ENCODE results near the gene PRPSAP1. TPM values are rescaled to one million over a fixed set of nuclear protein-coding genes. Genes with fewer than 3 reads are reported as not detected.

PRPSAP1 gene
- total and polyA plus RNA-seq, 2 of the 8 experiments (the other 6 are each of a cell fraction or from before 2014, with no cell fraction given), result 32.0 to 54.2 TPM

DNA sequence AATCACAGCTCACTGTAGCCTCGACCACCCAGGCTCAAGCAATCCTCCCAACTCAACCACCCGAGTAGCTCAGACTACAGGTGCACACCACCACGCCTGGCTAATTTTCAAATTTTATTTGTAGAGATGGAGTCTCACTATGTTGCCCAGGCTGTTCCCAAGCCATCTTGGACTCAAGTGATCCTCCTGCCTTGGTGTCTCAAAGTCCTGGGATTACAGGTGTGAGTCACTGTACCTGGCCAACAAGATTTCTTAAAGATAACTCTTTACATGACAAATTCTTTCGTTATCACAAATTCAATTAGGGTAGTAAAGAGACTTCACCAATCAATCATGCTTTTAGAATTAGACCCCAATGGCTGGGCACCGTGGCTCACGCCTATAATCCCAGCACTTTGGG is 12.4 kb downstream of the PRPSAP1 start (continued):
- TF ChIP-seq, protein P1, sequence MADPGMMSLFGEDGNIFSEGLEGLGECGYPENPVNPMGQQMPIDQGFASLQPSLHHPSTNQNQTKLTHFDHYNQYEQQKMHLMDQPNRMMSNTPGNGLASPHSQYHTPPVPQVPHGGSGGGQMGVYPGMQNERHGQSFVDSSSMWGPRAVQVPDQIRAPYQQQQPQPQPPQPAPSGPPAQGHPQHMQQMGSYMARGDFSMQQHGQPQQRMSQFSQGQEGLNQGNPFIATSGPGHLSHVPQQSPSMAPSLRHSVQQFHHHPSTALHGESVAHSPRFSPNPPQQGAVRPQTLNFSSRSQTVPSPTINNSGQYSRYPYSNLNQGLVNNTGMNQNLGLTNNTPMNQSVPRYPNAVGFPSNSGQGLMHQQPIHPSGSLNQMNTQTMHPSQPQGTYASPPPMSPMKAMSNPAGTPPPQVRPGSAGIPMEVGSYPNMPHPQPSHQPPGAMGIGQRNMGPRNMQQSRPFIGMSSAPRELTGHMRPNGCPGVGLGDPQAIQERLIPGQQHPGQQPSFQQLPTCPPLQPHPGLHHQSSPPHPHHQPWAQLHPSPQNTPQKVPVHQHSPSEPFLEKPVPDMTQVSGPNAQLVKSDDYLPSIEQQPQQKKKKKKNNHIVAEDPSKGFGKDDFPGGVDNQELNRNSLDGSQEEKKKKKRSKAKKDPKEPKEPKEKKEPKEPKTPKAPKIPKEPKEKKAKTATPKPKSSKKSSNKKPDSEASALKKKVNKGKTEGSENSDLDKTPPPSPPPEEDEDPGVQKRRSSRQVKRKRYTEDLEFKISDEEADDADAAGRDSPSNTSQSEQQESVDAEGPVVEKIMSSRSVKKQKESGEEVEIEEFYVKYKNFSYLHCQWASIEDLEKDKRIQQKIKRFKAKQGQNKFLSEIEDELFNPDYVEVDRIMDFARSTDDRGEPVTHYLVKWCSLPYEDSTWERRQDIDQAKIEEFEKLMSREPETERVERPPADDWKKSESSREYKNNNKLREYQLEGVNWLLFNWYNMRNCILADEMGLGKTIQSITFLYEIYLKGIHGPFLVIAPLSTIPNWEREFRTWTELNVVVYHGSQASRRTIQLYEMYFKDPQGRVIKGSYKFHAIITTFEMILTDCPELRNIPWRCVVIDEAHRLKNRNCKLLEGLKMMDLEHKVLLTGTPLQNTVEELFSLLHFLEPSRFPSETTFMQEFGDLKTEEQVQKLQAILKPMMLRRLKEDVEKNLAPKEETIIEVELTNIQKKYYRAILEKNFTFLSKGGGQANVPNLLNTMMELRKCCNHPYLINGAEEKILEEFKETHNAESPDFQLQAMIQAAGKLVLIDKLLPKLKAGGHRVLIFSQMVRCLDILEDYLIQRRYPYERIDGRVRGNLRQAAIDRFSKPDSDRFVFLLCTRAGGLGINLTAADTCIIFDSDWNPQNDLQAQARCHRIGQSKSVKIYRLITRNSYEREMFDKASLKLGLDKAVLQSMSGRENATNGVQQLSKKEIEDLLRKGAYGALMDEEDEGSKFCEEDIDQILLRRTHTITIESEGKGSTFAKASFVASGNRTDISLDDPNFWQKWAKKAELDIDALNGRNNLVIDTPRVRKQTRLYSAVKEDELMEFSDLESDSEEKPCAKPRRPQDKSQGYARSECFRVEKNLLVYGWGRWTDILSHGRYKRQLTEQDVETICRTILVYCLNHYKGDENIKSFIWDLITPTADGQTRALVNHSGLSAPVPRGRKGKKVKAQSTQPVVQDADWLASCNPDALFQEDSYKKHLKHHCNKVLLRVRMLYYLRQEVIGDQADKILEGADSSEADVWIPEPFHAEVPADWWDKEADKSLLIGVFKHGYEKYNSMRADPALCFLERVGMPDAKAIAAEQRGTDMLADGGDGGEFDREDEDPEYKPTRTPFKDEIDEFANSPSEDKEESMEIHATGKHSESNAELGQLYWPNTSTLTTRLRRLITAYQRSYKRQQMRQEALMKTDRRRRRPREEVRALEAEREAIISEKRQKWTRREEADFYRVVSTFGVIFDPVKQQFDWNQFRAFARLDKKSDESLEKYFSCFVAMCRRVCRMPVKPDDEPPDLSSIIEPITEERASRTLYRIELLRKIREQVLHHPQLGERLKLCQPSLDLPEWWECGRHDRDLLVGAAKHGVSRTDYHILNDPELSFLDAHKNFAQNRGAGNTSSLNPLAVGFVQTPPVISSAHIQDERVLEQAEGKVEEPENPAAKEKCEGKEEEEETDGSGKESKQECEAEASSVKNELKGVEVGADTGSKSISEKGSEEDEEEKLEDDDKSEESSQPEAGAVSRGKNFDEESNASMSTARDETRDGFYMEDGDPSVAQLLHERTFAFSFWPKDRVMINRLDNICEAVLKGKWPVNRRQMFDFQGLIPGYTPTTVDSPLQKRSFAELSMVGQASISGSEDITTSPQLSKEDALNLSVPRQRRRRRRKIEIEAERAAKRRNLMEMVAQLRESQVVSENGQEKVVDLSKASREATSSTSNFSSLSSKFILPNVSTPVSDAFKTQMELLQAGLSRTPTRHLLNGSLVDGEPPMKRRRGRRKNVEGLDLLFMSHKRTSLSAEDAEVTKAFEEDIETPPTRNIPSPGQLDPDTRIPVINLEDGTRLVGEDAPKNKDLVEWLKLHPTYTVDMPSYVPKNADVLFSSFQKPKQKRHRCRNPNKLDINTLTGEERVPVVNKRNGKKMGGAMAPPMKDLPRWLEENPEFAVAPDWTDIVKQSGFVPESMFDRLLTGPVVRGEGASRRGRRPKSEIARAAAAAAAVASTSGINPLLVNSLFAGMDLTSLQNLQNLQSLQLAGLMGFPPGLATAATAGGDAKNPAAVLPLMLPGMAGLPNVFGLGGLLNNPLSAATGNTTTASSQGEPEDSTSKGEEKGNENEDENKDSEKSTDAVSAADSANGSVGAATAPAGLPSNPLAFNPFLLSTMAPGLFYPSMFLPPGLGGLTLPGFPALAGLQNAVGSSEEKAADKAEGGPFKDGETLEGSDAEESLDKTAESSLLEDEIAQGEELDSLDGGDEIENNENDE (IDR thresholded peaks at IDR 0.05; ENCODE audit: insufficient replicate concordance, low read length), result no peak
- TF ChIP-seq TBP (IDR thresholded peaks at IDR 0.05; ENCODE audit: low read depth, low read length) (no peak), SP4 (IDR thresholded peaks at IDR 0.05; ENCODE audit: low read length) (no peak), POU5F1 (IDR thresholded peaks at IDR 0.05; ENCODE audit: low read depth, low read length) (no peak)
